ENCODE data around the gene LOXHD1.

The LOXHD1 gene

GRCh38 chr18:46474487-46475389 lies 182.3 kb downstream of the LOXHD1 start:
- DNase-seq: no peak

GRCh38 chr18:46471809-46472498 lies 185.1 kb downstream of the LOXHD1 start:
- no peak for DNase-seq

GRCh38 chr18:46470714-46471113 lies 186.3 kb downstream of the LOXHD1 start:
- no peak for DNase-seq

GRCh38 chr18:46469186-46469915 lies 187.7 kb downstream of the LOXHD1 start:
- no peak for DNase-seq

- DNase-seq: no peak
These were observed 188.4 kb downstream of the LOXHD1 start for GRCh38 chr18:46468426-46469180.

GRCh38 chr18:46466234-46467160 lies 190.5 kb downstream of the LOXHD1 start:
- no peak for DNase-seq

GRCh38 chr18:46464926-46465655 lies 191.9 kb downstream of the LOXHD1 start:
- no peak for DNase-seq

- no peak for DNase-seq
These were observed 194.5 kb downstream of the LOXHD1 start for GRCh38 chr18:46462523-46462922.

GRCh38 chr18:46461993-46462392 lies 195.0 kb downstream of the LOXHD1 start:
- DNase-seq: no peak

- DNase-seq: no peak
These were observed 196.3 kb downstream of the LOXHD1 start for GRCh38 chr18:46460754-46461153.

- no peak for DNase-seq
These were observed 197.1 kb downstream of the LOXHD1 start for GRCh38 chr18:46459789-46460455.

- DNase-seq: no peak
These were observed 198.5 kb downstream of the LOXHD1 start for GRCh38 chr18:46458472-46458871.

GRCh38 chr18:46456691-46457090 lies 200.3 kb downstream of the LOXHD1 start:
- no peak for DNase-seq

- peak; percentile 64 for DNase-seq
These were observed 204.2 kb downstream of the LOXHD1 start for GRCh38 chr18:46452820-46453219.

- DNase-seq: no peak
These were observed 207.5 kb downstream of the LOXHD1 start for GRCh38 chr18:46449499-46449898.

GRCh38 chr18:46449033-46449432 lies 208.0 kb downstream of the LOXHD1 start:
- no peak for DNase-seq

GRCh38 chr18:46448347-46448746 lies 208.7 kb downstream of the LOXHD1 start:
- no peak for DNase-seq

- DNase-seq: no peak
These were observed 209.2 kb downstream of the LOXHD1 start for GRCh38 chr18:46447792-46448191.

GRCh38 chr18:46447323-46447722 lies 209.7 kb downstream of the LOXHD1 start:
- no peak for DNase-seq

Data from HCEC 1CT (cell line).